HL-60 (cell line): ENCODE data around the gene GFPT2.
"Not testable (repeated sequence)": the region's sequence is repeated elsewhere in the genome, so short reads cannot be mapped to it uniquely, and the experiment has no call there.

Experiments used
- DNase-seq, 2 experiments: peaks; one replicate each; pipeline ENCODE4 v3.0.0-alpha.2; 2010 to 2020; ENCODE audit warnings: low read depth in 1 of 2, low spot score in 1 of 2
- H3K27ac ChIP-seq: fragments of 250-450 bp; sonication (Bioruptor Pico); replicated peaks from 2 replicates; pipeline ENCODE4 v1.5.1; 2020; ENCODE audit warnings: mild to moderate bottlenecking, moderate library complexity
- H3K27me3 ChIP-seq: fragments of 250-450 bp; sonication (Bioruptor Pico); 2 replicates; pipeline ENCODE4 v1.5.1; 2021; ENCODE audit warnings: mild to moderate bottlenecking, moderate library complexity; ENCODE audit not compliant: insufficient read depth, poor library complexity, severe bottlenecking
- H3K4me3 ChIP-seq: replicated peaks from 2 replicates; pipeline ENCODE4 v1.5.1; 2011; ENCODE audit warnings: mild to moderate bottlenecking, control low read depth, low read length; ENCODE audit not compliant: insufficient read depth
- GABPA ChIP-seq: IDR thresholded peaks from 2 replicates; pipeline ENCODE4 v1.6.1; 2012; ENCODE audit warnings: low read depth
- POLR2AphosphoS5 ChIP-seq: IDR thresholded peaks from 2 replicates; pipeline ENCODE4 v1.6.1; 2012; ENCODE audit warnings: low read depth
- SPI1 ChIP-seq: IDR thresholded peaks from 2 replicates; pipeline ENCODE4 v1.6.1; 2012; ENCODE audit warnings: low read depth, mild to moderate bottlenecking, borderline replicate concordance
- TF ChIP-seq, protein P1 (sequence below): IDR thresholded peaks from one replicate; pipeline ENCODE4 v1.5.1; 2011; ENCODE audit warnings: low read length, control low read depth, inconsistent platforms; ENCODE audit not compliant: insufficient read depth
- TF ChIP-seq, protein P2 (sequence below): IDR thresholded peaks from 2 replicates; pipeline ENCODE4 v1.6.1; 2012; ENCODE audit warnings: low read depth; ENCODE audit not compliant: insufficient replicate concordance

GFPT2 gene

DNA sequence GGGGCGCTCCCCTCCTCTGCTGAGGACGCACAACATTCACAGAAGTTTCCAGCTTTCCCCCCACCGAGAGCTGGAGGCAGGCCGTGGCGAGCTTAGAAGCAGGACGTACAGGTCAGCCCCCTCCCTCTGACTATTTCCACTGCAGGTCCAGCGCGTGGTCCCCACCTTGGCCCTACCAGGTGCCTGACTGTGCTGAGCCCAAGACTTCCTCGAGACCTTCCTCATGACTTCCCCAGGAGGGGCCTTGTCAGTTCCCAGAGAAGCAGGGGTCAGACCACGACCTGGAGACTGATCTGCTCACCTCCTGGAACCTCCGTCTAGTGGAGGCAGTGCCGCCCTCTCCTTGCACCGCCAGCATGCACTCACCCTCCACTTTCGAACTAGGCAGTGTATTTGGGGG lies 54.1 kb downstream of the GFPT2 start:
- not testable (repeated sequence) for DNase-seq, H3K4me3 ChIP-seq, H3K27ac ChIP-seq, H3K27me3 ChIP-seq

DNA sequence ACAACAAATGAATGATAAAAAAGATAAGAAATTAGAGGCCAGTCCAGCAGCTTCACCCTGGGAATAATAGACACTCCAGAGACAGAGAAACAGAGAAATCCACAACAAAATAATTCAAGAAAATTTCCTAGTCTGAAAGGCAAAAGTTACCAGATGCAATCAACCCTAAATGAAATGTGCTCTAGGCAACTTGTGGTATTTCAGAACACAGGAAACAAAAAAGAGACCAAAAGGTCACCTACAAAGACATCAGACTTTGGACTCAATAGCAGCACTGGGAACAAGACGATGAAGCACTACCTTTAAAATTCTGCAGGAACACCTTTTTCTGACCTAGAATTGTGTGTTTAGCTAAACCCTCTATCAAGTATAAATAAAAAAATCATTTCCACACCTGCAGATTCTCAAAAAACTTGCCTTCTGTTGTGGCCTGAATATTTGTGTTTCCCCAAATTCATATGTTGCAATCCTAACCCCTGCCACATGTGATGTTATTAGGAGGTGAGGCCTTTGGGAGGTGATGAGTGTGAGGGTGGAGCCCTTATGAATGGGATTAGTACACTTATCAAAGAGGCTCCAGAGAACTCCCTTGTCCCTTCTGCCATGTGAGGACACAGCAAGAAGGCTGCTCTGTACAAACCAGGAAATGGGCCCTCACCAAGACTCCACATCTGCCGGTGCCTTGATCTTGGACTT lies 55.4 kb downstream of the GFPT2 start:
- DNase-seq = no peak

DNA sequence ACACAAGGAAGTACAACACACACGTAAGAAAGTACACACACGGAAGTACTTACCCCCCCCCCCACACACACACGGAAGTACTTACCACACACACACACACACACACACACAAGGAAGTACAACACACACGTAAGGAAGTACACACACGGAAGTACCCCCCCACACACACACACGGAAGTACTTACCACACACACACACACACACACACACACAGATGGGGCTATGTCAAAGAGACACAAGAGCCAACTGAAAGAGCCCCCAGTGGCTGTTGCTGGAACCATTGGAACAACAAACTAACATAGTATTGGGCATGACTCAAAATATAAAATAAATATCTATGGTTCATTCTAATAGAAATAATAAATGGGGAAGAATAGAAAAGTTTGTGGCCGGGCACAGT lies 56.4 kb downstream of the GFPT2 start:
- Histone ChIP-seq H3K4me3 (no peak overlapping the region), H3K27me3 (peaks cover 3% of the 10 kb centered on the region), H3K27ac (no peak overlapping the region)
- TF ChIP-seq GABPA (no peak), POLR2AphosphoS5 (no peak), SPI1 (no peak)
- TF ChIP-seq, protein P1, sequence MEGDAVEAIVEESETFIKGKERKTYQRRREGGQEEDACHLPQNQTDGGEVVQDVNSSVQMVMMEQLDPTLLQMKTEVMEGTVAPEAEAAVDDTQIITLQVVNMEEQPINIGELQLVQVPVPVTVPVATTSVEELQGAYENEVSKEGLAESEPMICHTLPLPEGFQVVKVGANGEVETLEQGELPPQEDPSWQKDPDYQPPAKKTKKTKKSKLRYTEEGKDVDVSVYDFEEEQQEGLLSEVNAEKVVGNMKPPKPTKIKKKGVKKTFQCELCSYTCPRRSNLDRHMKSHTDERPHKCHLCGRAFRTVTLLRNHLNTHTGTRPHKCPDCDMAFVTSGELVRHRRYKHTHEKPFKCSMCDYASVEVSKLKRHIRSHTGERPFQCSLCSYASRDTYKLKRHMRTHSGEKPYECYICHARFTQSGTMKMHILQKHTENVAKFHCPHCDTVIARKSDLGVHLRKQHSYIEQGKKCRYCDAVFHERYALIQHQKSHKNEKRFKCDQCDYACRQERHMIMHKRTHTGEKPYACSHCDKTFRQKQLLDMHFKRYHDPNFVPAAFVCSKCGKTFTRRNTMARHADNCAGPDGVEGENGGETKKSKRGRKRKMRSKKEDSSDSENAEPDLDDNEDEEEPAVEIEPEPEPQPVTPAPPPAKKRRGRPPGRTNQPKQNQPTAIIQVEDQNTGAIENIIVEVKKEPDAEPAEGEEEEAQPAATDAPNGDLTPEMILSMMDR = no peak
- no peak for DNase-seq

More for the DNA sequence above, 55.4 kb downstream of the GFPT2 start:
- TF ChIP-seq GABPA (no peak), POLR2AphosphoS5 (no peak), SPI1 (no peak)
- TF ChIP-seq, protein P2, sequence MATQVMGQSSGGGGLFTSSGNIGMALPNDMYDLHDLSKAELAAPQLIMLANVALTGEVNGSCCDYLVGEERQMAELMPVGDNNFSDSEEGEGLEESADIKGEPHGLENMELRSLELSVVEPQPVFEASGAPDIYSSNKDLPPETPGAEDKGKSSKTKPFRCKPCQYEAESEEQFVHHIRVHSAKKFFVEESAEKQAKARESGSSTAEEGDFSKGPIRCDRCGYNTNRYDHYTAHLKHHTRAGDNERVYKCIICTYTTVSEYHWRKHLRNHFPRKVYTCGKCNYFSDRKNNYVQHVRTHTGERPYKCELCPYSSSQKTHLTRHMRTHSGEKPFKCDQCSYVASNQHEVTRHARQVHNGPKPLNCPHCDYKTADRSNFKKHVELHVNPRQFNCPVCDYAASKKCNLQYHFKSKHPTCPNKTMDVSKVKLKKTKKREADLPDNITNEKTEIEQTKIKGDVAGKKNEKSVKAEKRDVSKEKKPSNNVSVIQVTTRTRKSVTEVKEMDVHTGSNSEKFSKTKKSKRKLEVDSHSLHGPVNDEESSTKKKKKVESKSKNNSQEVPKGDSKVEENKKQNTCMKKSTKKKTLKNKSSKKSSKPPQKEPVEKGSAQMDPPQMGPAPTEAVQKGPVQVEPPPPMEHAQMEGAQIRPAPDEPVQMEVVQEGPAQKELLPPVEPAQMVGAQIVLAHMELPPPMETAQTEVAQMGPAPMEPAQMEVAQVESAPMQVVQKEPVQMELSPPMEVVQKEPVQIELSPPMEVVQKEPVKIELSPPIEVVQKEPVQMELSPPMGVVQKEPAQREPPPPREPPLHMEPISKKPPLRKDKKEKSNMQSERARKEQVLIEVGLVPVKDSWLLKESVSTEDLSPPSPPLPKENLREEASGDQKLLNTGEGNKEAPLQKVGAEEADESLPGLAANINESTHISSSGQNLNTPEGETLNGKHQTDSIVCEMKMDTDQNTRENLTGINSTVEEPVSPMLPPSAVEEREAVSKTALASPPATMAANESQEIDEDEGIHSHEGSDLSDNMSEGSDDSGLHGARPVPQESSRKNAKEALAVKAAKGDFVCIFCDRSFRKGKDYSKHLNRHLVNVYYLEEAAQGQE = no peak
- TF ChIP-seq, protein P1 = no peak
- Histone ChIP-seq H3K27ac (no peak overlapping the region), H3K27me3 (peaks cover 3% of the 10 kb centered on the region), H3K4me3 (no peak overlapping the region)

DNA sequence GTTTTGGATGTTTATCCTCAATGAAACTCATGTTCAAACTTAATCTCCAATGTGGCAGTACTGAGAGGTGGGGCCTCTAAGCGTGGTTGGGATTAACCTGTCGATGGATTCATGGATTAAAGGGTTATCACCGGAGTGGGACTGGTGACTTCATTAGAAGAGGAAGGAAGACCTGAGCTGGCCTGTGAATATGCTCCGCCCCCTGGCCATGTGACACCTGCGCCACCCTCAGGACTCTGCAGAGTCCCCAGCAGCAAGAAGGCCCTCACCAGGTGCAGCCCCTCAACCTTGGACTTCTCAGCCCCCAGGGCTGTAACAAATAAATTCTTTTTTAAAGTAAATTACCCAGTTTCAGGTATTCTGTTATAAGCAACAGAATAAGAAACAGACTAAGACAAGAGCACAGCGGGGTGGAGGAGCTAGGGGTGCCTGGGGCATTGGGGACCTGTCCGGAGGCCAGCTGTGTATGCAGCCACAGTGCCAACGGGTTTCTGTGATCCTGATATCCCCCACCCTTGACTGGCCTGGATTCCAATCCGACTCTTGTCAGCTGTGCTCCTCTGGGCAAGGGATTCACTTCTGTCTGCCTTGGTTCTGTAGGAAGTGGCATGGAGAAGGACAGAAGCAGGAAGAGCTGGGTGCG lies 58.1 kb downstream of the GFPT2 start:
- Histone ChIP-seq H3K4me3 (no peak overlapping the region), H3K27ac (no peak overlapping the region), H3K27me3 (no peaks in the 10 kb centered on the region)
- TF ChIP-seq POLR2AphosphoS5 (no peak), SPI1 (no peak), GABPA (no peak)
- TF ChIP-seq, protein P2 = no peak
- TF ChIP-seq, protein P1 = no peak
- no peak for DNase-seq
